AG04449 (cell line): ENCODE measurements around the gene DMRT3.

ENCODE experiments used
- CTCF ChIA-PET: fragments of 350-600 bp; formaldehyde crosslinking; extraction: SDS; loops from one replicate; lab custom pipeline; 2021; ENCODE audit warnings: antibody characterized with exemption; lab: Yijun Ruan, JAX
- POLR2A ChIA-PET: fragments of 400-600, 350-600 bp; formaldehyde crosslinking; extraction: SDS; loops from one replicate; lab custom pipeline; 2020; ENCODE audit warnings: antibody characterized with exemption, inconsistent platforms; lab: Yijun Ruan, JAX
- DNase-seq: peaks from one replicate; pipeline ENCODE4 v3.0.0-alpha.2; 2010; ENCODE audit warnings: low read depth, low spot score
- H3K4me3 ChIP-seq: 2 replicates; pipeline ENCODE4 v1.5.1; 2011; ENCODE audit warnings: low read depth, mild to moderate bottlenecking, control low read depth, low read length
- CTCF ChIP-seq: IDR thresholded peaks from one replicate; pipeline ENCODE4 v1.5.1; 2011; ENCODE audit warnings: mild to moderate bottlenecking, moderate library complexity, low read length, control low read depth, inconsistent platforms; ENCODE audit not compliant: insufficient read depth; ENCODE audit errors: missing control alignments

The DMRT3 gene

GRCh38 chr9:973295-973834, 3.1 kb upstream of the DMRT3 start:
- TF ChIP-seq CTCF: no peak
- POLR2A ChIA-PET: no interaction called here
- H3K4me3 ChIP-seq: no peak overlapping the region
- CTCF ChIA-PET: no interaction called here
- DNase-seq: no peak

GRCh38 chr9:974031-974995, 2.1 kb upstream of the DMRT3 start:
- TF ChIP-seq CTCF: no peak
- H3K4me3 ChIP-seq: no peak overlapping the region
- ChIA-PET CTCF (no interaction called here), POLR2A (no interaction called here)
- DNase-seq: no peak

- ChIA-PET POLR2A (no interaction called here), CTCF (no interaction called here)
- H3K4me3 ChIP-seq: no peak overlapping the region
- no peak for TF ChIP-seq CTCF
- DNase-seq: no peak
These were observed 1.3 kb upstream of the DMRT3 start for GRCh38 chr9:974996-975739.

GRCh38 chr9:975740-976257, 656 bp upstream of the DMRT3 start:
- POLR2A ChIA-PET: no interaction called here
- TF ChIP-seq CTCF: no peak
- DNase-seq: no peak
- no peak overlapping the region for H3K4me3 ChIP-seq
- CTCF ChIA-PET: no interaction called here

- no peak overlapping the region for H3K4me3 ChIP-seq
- no peak for DNase-seq
- ChIA-PET POLR2A (no interaction called here), CTCF (no interaction called here)
- TF ChIP-seq CTCF: no peak
These were observed 735 bp downstream of the DMRT3 start for GRCh38 chr9:976943-977837.
